A549 (cell line): Measurements from ENCODE around the gene CFAP92.

Experiments used
- EP300 ChIP-seq, 2 experiments: fragments of >200 bp; sonication (Bioruptor Twin); formaldehyde crosslinking; IDR thresholded peaks; 2 replicates in 1 of 2; 3 replicates in 1 of 2; pipeline ENCODE4 v1.6.1; 2016 to 2017
- HOXB5 ChIP-seq: fragments of 250-450 bp; sonication (Bioruptor Pico); IDR thresholded peaks from 2 replicates; pipeline ENCODE4 v1.5.0; 2020; ENCODE audit warnings: mild to moderate bottlenecking, moderate library complexity
- JUN ChIP-seq, 2 experiments: fragments of >200 bp; sonication (Bioruptor Twin); formaldehyde crosslinking; IDR thresholded peaks; 2 replicates in 1 of 2; 3 replicates in 1 of 2; pipeline ENCODE4 v1.6.1; 2016 to 2017
- MAFK ChIP-seq: fragments of 450-650 bp; IDR thresholded peaks from 2 replicates; pipeline ENCODE4 v1.6.1; 2014; ENCODE audit not compliant: partially characterized antibody
- MYC ChIP-seq: IDR thresholded peaks from 2 replicates; pipeline ENCODE4 v1.6.1; 2012; ENCODE audit warnings: mild to moderate bottlenecking, inconsistent platforms, low read length, improper control_type of control experiment, borderline replicate concordance
- RARB ChIP-seq: fragments of 250-450 bp; sonication (Bioruptor Pico); IDR thresholded peaks from 2 replicates; pipeline ENCODE4 v1.8.0; 2021; ENCODE audit warnings: mild to moderate bottlenecking, moderate library complexity
- TF ChIP-seq, protein P1 (sequence below): fragments of 200-600 bp; sonication (generic); IDR thresholded peaks from 2 replicates; pipeline ENCODE4 v1.6.1; 2016; ENCODE audit warnings: antibody characterized with exemption, mild to moderate bottlenecking, moderate library complexity
- TF ChIP-seq, protein P2 (sequence below): IDR thresholded peaks from 2 replicates; pipeline ENCODE4 v1.6.1; 2012
- TF ChIP-seq, protein P3 (sequence below): fragments of >200 bp; sonication (Bioruptor Twin); formaldehyde crosslinking; IDR thresholded peaks from 3 replicates; pipeline ENCODE4 v1.5.1; 2016

DNA sequence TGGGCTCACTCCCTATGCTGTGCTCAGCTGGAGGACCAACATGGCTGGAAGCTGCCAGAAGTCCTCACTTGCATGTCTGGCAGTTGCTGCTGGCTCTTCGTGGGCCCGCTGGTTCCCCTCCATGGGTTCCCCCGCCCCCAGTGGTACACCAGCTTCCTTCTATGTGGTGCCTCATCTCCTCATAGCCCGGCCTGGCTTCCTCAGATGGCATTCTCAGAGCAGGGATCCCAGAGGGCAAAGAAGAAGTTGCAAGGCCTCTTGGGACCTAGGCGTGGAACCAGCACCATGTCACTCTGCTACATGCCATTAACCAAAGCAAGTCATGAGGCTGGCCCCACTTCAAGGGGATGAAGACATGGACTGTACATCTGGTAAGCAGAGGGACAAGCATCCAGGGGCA is 2.9 kb upstream of the CFAP92 start:
- TF ChIP-seq, protein P1, sequence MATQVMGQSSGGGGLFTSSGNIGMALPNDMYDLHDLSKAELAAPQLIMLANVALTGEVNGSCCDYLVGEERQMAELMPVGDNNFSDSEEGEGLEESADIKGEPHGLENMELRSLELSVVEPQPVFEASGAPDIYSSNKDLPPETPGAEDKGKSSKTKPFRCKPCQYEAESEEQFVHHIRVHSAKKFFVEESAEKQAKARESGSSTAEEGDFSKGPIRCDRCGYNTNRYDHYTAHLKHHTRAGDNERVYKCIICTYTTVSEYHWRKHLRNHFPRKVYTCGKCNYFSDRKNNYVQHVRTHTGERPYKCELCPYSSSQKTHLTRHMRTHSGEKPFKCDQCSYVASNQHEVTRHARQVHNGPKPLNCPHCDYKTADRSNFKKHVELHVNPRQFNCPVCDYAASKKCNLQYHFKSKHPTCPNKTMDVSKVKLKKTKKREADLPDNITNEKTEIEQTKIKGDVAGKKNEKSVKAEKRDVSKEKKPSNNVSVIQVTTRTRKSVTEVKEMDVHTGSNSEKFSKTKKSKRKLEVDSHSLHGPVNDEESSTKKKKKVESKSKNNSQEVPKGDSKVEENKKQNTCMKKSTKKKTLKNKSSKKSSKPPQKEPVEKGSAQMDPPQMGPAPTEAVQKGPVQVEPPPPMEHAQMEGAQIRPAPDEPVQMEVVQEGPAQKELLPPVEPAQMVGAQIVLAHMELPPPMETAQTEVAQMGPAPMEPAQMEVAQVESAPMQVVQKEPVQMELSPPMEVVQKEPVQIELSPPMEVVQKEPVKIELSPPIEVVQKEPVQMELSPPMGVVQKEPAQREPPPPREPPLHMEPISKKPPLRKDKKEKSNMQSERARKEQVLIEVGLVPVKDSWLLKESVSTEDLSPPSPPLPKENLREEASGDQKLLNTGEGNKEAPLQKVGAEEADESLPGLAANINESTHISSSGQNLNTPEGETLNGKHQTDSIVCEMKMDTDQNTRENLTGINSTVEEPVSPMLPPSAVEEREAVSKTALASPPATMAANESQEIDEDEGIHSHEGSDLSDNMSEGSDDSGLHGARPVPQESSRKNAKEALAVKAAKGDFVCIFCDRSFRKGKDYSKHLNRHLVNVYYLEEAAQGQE, result no peak
- TF ChIP-seq JUN (IDR thresholded peaks at IDR 0.05) (no peak), RARB (CRISPR knock-in tag) (no peak), MYC (no peak), EP300 (IDR thresholded peaks at IDR 0.05) (no peak), HOXB5 (CRISPR knock-in tag) (no peak), MAFK (no peak)
- TF ChIP-seq, protein P2, sequence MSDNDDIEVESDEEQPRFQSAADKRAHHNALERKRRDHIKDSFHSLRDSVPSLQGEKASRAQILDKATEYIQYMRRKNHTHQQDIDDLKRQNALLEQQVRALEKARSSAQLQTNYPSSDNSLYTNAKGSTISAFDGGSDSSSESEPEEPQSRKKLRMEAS, result no peak
- TF ChIP-seq, protein P3, sequence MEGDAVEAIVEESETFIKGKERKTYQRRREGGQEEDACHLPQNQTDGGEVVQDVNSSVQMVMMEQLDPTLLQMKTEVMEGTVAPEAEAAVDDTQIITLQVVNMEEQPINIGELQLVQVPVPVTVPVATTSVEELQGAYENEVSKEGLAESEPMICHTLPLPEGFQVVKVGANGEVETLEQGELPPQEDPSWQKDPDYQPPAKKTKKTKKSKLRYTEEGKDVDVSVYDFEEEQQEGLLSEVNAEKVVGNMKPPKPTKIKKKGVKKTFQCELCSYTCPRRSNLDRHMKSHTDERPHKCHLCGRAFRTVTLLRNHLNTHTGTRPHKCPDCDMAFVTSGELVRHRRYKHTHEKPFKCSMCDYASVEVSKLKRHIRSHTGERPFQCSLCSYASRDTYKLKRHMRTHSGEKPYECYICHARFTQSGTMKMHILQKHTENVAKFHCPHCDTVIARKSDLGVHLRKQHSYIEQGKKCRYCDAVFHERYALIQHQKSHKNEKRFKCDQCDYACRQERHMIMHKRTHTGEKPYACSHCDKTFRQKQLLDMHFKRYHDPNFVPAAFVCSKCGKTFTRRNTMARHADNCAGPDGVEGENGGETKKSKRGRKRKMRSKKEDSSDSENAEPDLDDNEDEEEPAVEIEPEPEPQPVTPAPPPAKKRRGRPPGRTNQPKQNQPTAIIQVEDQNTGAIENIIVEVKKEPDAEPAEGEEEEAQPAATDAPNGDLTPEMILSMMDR, result no peak
